Measurements from ENCODE around the gene LAMA3. TPM values are rescaled to one million over a fixed set of nuclear protein-coding genes. Genes with fewer than 3 reads are reported as not detected.

Gene LAMA3
- total RNA-seq = 10 to 100 TPM in 2 of 6 donors, 1 to 10 TPM in 4; 2.5 to 13.9 (median 6.1) TPM
- polyA plus RNA-seq = 1 to 10 TPM; 2.1 to 2.2 TPM

GRCh38 chr18:23689031-23689615 lies at the start of gene LAMA3:
TSS of gene LAMA3 (plus strand) at chr18:23689453. CDS start at chr18:23689684, 231 bp downstream.
- FAIRE-seq (no peak), DNase-seq (peak; percentile 54 to 84 (median 66)), ATAC-seq (peak; percentile 89 to 92 (median 91))
- Histone ChIP-seq H3K27me3 (no peaks in the 10 kb centered on the region), H3K9me3 (no peaks in the 10 kb centered on the region), H3K36me3 (no peaks in the 10 kb centered on the region), H3K27ac (no peak within 1 kb of the TSS), H3K4me3 (peak within 1 kb of the TSS; percentile 38 to 75 (median 55)), H3K4me1 (peaks cover 0 to 12% (median 5%) of the 10 kb centered on the region in 3 donors)
- 0 to 1% methylated on average over 43 to 45 of the region's 45 CpGs for WGBS, 2 donors
- intact Hi-C loops (cut with DNase I) = no loop called here
- TF ChIP-seq CTCF (IDR thresholded peaks at IDR 0.05) = no peak

GRCh38 chr18:23640052-23640451 lies 49.2 kb upstream of the LAMA3 start:
- intact Hi-C loops (cut with DNase I) = no loop called here
- H3K4me3 ChIP-seq = no peak overlapping the region
- FAIRE-seq = no peak
- ATAC-seq = no peak
- no peaks in the 10 kb centered on the region for H3K27me3 ChIP-seq
- no peak for TF ChIP-seq CTCF (IDR thresholded peaks at IDR 0.05)
- DNase-seq = no peak
- no peaks in the 10 kb centered on the region for H3K9me3 ChIP-seq
- WGBS, 2 donors = 71 to 72% methylated on average over 2 of the region's 2 CpGs
- no peaks in the 10 kb centered on the region for H3K36me3 ChIP-seq
- no peak overlapping the region for H3K27ac ChIP-seq
- H3K4me1 ChIP-seq = no peaks in the 10 kb centered on the region

- H3K27me3 ChIP-seq = no peaks in the 10 kb centered on the region
- 82 to 87% methylated on average over 11 of the region's 11 CpGs for WGBS, 2 donors
- FAIRE-seq (no peak), ATAC-seq (no peak), DNase-seq (peak in 1 of 6 donors; percentile 42)
- no peak overlapping the region for H3K4me3 ChIP-seq
- no peak for TF ChIP-seq CTCF (IDR thresholded peaks at IDR 0.05)
- no peak overlapping the region for H3K27ac ChIP-seq
- H3K36me3 ChIP-seq = no peaks in the 10 kb centered on the region
- H3K4me1 ChIP-seq = no peaks in the 10 kb centered on the region
- no peaks in the 10 kb centered on the region for H3K9me3 ChIP-seq
- intact Hi-C loops (cut with DNase I) = no loop called here
These were observed 48.0 kb upstream of the LAMA3 start for GRCh38 chr18:23641143-23641720.

GRCh38 chr18:23641937-23642666 lies 47.2 kb upstream of the LAMA3 start:
- ATAC-seq (no peak), DNase-seq (peak in 1 of 6 donors; percentile 39), FAIRE-seq (no peak)
- 93 to 95% methylated on average over 10 to 11 of the region's 11 CpGs for WGBS, 2 donors
- H3K27me3 ChIP-seq = no peaks in the 10 kb centered on the region
- H3K9me3 ChIP-seq = no peaks in the 10 kb centered on the region
- intact Hi-C loops (cut with DNase I) = no loop called here
- H3K27ac ChIP-seq = no peak overlapping the region
- no peaks in the 10 kb centered on the region for H3K4me1 ChIP-seq
- TF ChIP-seq CTCF (IDR thresholded peaks at IDR 0.05) = no peak
- no peak overlapping the region for H3K4me3 ChIP-seq
- no peaks in the 10 kb centered on the region for H3K36me3 ChIP-seq
